GM23338 (cell line): ENCODE measurements around the gene XRN2.

Source experiments
- CTCF ChIP-seq, 2 experiments: fragments of 200-600 bp in 1 of 2; sonication (generic) in 1 of 2; conservative IDR thresholded peaks; 2 replicates each; pipeline versions ENCODE4 v1.5.1 to v1.6.1; 2016 to 2017; ENCODE audit warnings: antibody characterized with exemption in 2 of 2, low read depth in 2 of 2, mild to moderate bottlenecking in 2 of 2, moderate library complexity in 1 of 2
- ETS1 ChIP-seq: IDR thresholded peaks from 2 replicates; pipeline ENCODE4 v1.6.1; 2016; ENCODE audit warnings: antibody characterized with exemption
- EZH2phosphoT487 ChIP-seq: fragments of 200-600 bp; sonication (generic); IDR thresholded peaks from one replicate; pipeline ENCODE4 v1.8.1; 2018; ENCODE audit warnings: antibody characterized with exemption; ENCODE audit not compliant: unreplicated experiment
- REST ChIP-seq: IDR thresholded peaks from one replicate; pipeline ENCODE4 v1.6.1; 2018; ENCODE audit warnings: antibody characterized with exemption; ENCODE audit not compliant: unreplicated experiment

GRCh38 chr20:21315138-21315537 is 12.0 kb downstream of the XRN2 start:
- no peak for TF ChIP-seq EZH2phosphoT487
- TF ChIP-seq CTCF (conservative IDR thresholded peaks at IDR 0.05; ENCODE audit: low read depth in 2 of 2): no peak
- no peak for TF ChIP-seq REST
- TF ChIP-seq ETS1: no peak
